Stimulated activated CD8-positive, alpha-beta memory T cell treated with anti-CD3 and anti-CD28 coated beads, Interleukin-15, amount 100 ng/mL, for 1 hour (primary cell): ENCODE results near the gene RFLNA.

Source experiments
- DNase-seq: peaks from one replicate; pipeline ENCODE4 v3.0.0-alpha.2; 2020; ENCODE audit warnings: low read depth

RFLNA gene

GRCh38 chr12:124361074-124361970, 66.4 kb downstream of the RFLNA start:
- DNase-seq = no peak

GRCh38 chr12:124361996-124362395, 67.1 kb downstream of the RFLNA start:
- no peak for DNase-seq

GRCh38 chr12:124363353-124363965, 68.6 kb downstream of the RFLNA start:
- no peak for DNase-seq

GRCh38 chr12:124364543-124364942, 69.7 kb downstream of the RFLNA start:
- no peak for DNase-seq
